Measurements from ENCODE around the gene OR6J1. TPM values are rescaled to one million over a fixed set of nuclear protein-coding genes. Genes with fewer than 3 reads are reported as not detected.
"Not testable (repeated sequence)": the region's sequence is repeated elsewhere in the genome, so short reads cannot be mapped to it uniquely, and the experiment has no call there.

Gene OR6J1
- total RNA-seq, 4 donors from 2014 or later, result 0.12 TPM; not detected in 3

GRCh38 chr14:22622255-22622654, 21.9 kb downstream of the OR6J1 start:
- no peaks in the 10 kb centered on the region for H3K36me3 ChIP-seq
- H3K27me3 ChIP-seq, result no peaks in the 10 kb centered on the region
- TF ChIP-seq EP300 (IDR thresholded peaks at IDR 0.05) (no peak), POLR2A (IDR thresholded peaks at IDR 0.05) (no peak), POLR2AphosphoS5 (IDR thresholded peaks at IDR 0.05) (no peak), CTCF (IDR thresholded peaks at IDR 0.05) (no peak)
- H3K9me3 ChIP-seq, result peaks cover 0 to 3% (median 0%) of the 10 kb centered on the region in 3 donors
- 77 to 92% methylated on average over 1 to 2 of the region's 2 CpGs for WGBS, 2 donors (ENCODE audit: low coverage in 1 of 2)
- no peak overlapping the region for H3K4me3 ChIP-seq
- no peaks in the 10 kb centered on the region for H3K4me1 ChIP-seq
- H3K27ac ChIP-seq, result no peak overlapping the region
- ATAC-seq, result no peak

- not testable (repeated sequence) for H3K4me3 ChIP-seq, H3K27ac ChIP-seq, H3K27me3 ChIP-seq, ATAC-seq, H3K9me3 ChIP-seq
- Histone ChIP-seq H3K4me1 (peaks cover 0 to 18% (median 13%) of the 10 kb centered on the region in 3 donors), H3K36me3 (peaks cover 0 to 19% of the 10 kb centered on the region in 2 donors)
- 95 to 100% methylated on average over 2 of the region's 2 CpGs for WGBS, 2 donors (ENCODE audit: low coverage in 1 of 2)
Measured at GRCh38 chr14:22615765-22616164, 28.4 kb downstream of the OR6J1 start.

GRCh38 chr14:22614240-22614799, 29.8 kb downstream of the OR6J1 start:
- Histone ChIP-seq H3K27me3 (no peaks in the 10 kb centered on the region), H3K36me3 (peaks cover 0 to 33% of the 10 kb centered on the region in 2 donors), H3K4me3 (no peak overlapping the region), H3K27ac (peak overlapping the region in 3 of 4 donors; percentile 24 to 74 (median 56)), H3K9me3 (no peaks in the 10 kb centered on the region), H3K4me1 (peaks cover 0 to 18% (median 13%) of the 10 kb centered on the region in 3 donors)
- no peak for TF ChIP-seq CTCF (IDR thresholded peaks at IDR 0.05)
- no peak for TF ChIP-seq POLR2A (IDR thresholded peaks at IDR 0.05)
- peak; percentile 42 for TF ChIP-seq POLR2AphosphoS5 (IDR thresholded peaks at IDR 0.05)
- no peak for TF ChIP-seq EP300 (IDR thresholded peaks at IDR 0.05)
- peak; percentile 92 for ATAC-seq
- WGBS, 2 donors (ENCODE audit: low coverage in 1 of 2), result 0 to 8% methylated on average over 1 to 5 of the region's 6 CpGs

- 26 to 40% methylated on average over 2 to 3 of the region's 3 CpGs for WGBS, 2 donors (ENCODE audit: low coverage in 1 of 2)
- Histone ChIP-seq H3K27me3 (no peaks in the 10 kb centered on the region), H3K4me1 (peaks cover 0 to 18% (median 13%) of the 10 kb centered on the region in 3 donors), H3K27ac (peak overlapping the region in 3 of 4 donors; percentile 24 to 74 (median 56)), H3K9me3 (no peaks in the 10 kb centered on the region), H3K36me3 (peaks cover 0 to 38% of the 10 kb centered on the region in 2 donors), H3K4me3 (no peak overlapping the region)
- TF ChIP-seq POLR2AphosphoS5 (IDR thresholded peaks at IDR 0.05) (no peak), CTCF (IDR thresholded peaks at IDR 0.05) (no peak), EP300 (IDR thresholded peaks at IDR 0.05) (no peak), POLR2A (IDR thresholded peaks at IDR 0.05) (no peak)
- no peak for ATAC-seq
Measured at GRCh38 chr14:22613736-22614239, 30.4 kb downstream of the OR6J1 start.

- no peak for ATAC-seq
- H3K27ac ChIP-seq, result peak overlapping the region in 3 of 4 donors; percentile 24 to 74 (median 56)
- no peaks in the 10 kb centered on the region for H3K9me3 ChIP-seq
- H3K4me3 ChIP-seq, result no peak overlapping the region
- H3K36me3 ChIP-seq, result peaks cover 0 to 44% of the 10 kb centered on the region in 2 donors
- TF ChIP-seq POLR2A (IDR thresholded peaks at IDR 0.05) (no peak), POLR2AphosphoS5 (IDR thresholded peaks at IDR 0.05) (no peak), CTCF (IDR thresholded peaks at IDR 0.05) (no peak), EP300 (IDR thresholded peaks at IDR 0.05) (no peak)
- H3K4me1 ChIP-seq, result peaks cover 0 to 18% (median 13%) of the 10 kb centered on the region in 3 donors
- WGBS, 2 donors (ENCODE audit: low coverage in 1 of 2), result 57% methylated on average over 2 of the region's 2 CpGs; no CpG with 5 or more reads in 1 of the 2 donors
- no peaks in the 10 kb centered on the region for H3K27me3 ChIP-seq
Measured at GRCh38 chr14:22613106-22613695, 31.0 kb downstream of the OR6J1 start.

Measured in gastroesophageal sphincter (tissue), 4 donors.